NCI-H146 (cell line): ENCODE measurements around the gene GABRR3.

Experiments
- DNase-seq: peaks from one replicate; lab custom pipeline; 2025; lab: John Stamatoyannopoulos, UW

The GABRR3 gene

DNA sequence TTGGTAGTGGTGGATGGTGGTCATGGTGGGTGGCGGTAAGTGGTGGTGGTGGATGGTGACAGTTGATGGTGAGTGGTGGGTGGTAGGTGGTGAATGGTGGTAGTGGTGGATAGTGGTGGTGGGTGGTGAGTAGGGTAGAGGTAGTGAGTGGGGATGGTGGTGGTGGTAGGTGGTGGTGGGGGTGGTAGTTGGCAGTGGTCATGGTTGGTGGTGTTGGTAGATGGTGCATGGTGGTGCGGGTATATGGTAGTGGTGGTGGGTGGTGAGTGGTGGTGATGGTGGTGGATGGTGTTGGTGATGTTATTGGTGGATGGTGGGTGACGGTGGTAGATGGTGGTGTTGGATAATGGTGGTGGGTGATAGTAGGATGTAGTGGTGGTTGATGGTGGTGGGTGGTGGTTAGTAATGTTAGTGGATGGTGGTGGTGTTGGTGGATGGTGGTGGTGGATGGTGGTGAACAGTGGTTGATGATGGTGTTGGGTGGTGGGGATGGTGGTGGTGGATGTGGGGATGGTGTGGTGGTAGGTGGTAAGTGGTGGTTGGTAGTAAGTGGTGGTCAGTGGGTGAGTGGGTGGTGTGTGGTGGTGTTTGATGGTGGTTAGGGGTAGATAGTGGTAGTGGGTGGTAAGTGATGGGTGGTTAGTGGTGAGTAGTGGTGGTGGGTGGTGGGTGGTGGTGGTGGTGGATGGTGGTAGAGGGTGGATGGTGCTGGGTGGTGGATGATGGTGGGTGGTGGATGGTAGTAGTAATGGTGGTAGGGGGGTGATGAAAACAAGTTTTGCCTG is 46.1 kb downstream of the GABRR3 start:
- no peak for DNase-seq

DNA sequence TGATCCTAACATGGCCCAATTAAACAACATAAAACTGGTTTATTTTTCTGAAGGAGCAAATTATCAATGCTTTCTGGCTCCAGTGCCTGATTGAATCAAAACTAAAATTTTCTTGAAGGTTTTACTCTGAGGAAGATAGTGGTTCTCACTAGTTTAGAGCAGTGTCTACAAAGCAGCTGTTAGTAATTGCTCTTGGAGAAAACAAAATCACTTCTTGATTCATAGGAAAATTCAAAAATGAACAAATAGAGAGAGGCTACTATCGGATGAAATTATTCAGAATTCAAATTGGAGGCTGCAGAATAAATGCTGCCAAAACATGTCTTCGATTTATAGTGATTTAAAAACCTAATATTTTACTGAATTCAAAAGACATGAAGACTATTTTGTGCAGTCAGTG is 47.8 kb downstream of the GABRR3 start:
- DNase-seq: no peak

DNA sequence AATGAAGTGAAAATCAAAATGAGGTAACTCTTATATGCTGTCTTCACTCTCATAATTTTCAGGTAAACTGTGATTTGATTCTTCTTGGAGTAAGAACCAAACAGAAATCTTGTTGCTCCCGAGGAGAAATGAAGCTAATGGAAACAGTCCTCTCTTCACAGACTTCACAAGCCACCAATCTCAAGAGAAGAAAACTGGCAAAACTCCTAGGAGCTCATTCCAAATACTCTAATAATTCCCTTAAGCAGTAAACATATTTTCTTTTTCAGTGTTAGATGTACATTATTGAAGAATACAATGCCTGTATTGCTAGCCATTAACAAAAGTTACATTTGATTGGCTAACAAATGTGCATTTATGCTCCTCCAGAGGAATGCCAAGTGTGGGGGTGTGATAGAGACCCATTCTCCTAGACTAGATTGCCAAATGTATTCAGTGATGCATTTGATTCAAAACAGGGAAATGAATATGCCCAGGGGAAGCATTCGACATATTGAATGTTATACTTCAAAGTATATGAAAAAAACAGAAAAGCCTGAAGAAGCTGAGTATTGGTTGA is 51.1 kb downstream of the GABRR3 start:
- DNase-seq: no peak

DNA sequence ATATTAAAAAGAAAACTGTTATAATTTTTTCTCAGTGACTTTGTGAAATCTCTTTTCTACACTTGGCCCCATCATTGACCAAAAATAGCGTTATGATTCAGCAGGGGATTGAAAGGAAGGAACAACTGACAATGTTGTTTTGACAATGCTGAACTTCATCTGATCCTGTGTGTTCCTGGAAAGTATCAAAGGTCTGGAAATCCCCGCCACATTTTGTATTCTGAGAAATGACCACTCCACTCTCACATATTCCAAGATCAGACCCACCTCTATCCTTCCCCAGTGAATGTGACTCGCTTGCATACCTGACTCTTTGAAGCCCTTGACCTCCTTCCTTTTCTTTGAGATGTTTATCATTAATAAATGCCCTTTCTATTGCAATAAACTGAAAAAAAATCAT is 53.2 kb downstream of the GABRR3 start:
- no peak for DNase-seq

DNA sequence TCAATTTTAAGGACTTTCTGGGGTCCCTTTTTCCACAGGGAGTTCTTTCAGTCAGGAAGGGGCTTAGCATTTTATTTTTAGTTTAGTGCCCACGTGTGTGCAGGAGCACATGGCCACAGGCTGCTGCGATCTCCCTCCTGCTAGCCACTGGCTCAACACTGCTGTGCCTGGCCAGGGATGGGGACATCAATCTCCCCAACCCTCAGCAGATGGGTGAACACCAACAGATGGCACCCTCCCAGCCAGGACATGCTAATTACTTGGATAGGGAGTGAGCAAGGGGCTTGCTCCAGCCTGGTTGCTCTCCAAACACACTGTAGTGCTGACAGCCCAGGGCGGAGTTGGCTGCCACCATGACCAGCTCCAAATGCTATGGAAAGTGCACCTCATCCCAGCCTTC is 55.5 kb downstream of the GABRR3 start:
- DNase-seq: no peak

DNA sequence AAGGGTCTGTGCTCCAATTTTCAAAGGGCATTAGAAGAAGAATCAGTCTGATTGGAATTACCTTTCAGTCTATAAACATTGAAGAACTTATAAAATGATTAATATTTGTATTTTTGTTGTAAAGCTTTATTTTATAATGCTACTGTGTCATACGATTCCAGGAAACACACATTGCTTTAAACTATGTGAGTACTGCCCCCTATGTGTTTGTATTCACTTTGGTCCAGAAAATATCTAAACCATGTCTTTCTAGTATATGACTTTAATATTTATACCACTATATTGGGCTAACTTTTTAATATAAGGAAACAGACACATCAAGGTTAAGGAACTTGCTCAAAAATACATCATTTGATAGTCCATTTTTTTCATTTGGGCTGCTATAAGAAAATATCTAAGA is 59.6 kb downstream of the GABRR3 start:
- DNase-seq: no peak

DNA sequence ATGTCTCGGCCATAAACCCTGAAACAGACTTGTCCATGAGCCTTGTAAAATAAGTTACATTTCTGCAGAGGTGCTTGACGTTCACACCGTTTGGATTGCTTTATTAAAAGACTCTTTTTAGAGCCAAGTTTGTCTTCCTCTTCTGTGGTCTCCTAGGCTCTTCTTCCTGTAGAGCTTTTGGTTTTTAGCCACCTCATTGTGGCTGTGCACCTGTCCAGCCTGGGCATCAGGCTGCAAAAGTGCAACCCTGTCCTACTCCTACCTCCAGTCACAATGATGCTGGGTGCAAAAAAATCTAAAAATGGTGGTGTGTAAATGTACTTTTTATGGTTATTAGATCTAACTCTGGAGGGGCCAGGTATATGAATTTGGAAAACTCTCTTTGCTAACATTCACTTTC is 60.1 kb downstream of the GABRR3 start:
- no peak for DNase-seq

DNA sequence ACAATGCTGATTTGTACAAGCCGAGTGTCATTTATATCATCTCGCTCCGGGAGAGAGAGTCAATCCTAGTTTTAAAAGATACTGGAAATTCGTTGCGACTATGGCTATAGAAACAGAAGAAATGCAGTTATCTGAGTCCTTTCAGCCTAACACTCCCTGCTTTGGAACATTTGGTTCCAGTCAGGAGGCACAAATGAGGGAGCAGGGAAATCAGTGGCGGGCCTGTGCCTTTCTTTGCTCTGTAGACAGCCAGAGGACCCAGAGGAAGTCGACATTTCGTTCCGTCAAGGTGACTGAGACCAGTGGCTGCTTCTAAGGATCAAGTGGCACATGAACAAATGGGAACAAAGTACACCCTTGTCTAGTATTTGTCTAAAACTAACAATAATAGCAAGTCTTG is 62.1 kb downstream of the GABRR3 start:
- no peak for DNase-seq

DNA sequence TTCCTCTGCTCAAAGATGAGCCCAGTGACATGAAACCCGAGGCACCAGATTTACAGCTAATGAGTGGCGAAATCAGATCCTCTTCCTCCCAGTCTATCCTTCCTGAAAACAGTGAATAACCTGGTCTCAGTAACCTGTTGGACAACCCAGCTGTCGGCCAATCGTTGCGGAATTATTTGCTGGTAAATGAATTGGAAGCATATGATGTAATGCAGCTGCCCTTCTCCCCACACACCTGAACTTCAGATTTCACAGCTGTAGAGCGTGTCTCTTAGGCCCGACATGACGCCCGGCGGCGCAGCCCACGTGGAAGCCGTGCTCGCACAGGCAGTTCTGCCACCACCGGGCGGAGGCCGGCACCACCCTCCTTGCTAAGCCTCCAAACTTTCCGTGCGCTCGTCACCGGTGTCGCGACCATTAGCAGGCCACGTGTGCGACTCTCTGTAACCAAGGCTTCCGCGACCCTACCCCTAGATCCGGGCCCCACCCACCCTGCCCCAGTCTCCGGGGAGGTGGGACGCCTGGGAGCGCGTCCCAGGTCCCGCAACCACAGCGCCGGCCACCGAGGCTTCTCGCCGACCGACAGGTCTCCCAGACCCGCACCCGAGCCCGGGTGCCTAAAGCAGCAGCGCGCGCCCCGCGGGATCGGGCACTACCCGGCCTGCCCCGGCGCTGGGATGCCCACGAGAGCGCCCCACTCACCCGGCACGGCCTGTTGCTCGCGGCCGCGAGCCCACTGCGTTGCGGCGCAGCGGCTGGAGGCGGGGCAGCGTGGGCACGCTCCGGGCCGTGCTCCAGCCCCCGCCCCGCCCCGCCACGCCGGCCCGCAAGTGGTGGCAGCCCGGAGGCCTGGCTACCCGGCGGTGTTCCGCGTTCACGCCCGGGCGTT is 63.2 kb downstream of the GABRR3 start, which contains the start of gene RIOX2:
Gene RIOX2 (minus strand): TSS at position 753 of the 889 bp plus-strand sequence. CDS start 4,838 bp downstream, outside the sequence.
- DNase-seq: peak; percentile 67

DNA sequence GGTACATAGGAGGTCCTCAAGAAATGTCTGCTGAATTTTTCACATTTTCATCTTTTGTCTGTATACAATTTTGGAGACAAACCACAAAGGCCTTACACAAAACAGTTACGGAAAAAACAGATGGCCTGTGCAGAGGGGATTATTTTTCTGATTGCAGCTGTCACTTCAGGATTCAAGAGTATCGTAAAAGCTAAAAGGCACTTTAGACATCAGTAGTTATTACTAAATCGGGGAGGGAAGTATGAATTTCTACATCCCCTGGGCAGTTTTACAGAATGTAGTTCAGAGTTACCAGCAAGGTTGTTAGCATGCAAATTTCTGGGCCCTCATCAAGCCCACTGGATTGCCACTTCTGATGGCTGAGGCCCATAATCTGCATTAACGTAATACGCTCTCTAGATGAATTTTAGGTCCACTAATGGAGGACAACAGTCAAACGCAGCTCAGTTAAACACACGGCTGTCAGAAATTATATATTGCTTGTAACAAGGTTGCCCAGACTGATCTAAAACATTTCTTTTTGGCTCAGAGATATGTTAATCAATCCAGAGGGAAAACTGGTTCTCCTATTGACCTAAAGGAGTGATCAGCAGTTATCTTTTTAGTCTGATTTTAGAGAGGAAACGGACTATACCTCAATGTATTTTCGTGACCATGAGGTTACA is 64.0 kb downstream of the GABRR3 start:
- no peak for DNase-seq

DNA sequence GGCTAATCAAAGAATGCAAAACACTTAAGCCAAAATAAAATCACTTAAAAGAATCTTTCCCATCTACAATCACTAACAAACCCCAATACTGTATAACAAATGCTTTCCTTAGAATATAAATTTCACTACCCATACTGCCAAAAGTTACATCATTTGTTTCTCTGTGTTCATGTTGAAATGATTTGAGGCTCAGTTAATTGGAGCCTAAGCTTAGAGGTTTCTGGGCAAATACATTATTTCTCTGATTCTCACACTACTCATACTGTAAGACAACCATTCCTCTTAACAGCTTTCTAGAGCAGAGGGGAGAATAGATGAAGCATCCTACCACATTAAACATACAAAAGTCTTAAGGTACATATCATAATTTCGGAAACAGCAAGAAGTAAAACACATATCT is 65.0 kb downstream of the GABRR3 start:
- DNase-seq: no peak

DNA sequence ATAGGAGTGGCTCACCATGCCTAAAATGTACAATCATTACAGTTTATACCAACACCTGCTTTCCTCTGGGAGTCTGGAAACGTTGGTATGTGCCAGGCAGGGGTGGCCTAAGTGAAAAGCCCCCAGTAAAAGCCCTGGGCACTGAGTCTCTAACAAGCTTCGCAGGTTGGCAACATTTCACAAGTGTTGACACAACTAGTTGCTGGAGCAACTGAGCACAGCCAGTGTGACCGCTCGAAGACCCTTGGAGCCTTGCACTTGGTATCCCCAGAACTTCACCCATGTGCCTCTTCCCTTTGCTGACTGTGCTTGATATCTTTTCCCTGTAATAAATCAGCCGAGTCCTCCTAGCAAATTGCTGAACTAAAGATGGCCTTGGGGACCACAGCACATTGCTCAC is 65.6 kb downstream of the GABRR3 start:
- DNase-seq: no peak

DNA sequence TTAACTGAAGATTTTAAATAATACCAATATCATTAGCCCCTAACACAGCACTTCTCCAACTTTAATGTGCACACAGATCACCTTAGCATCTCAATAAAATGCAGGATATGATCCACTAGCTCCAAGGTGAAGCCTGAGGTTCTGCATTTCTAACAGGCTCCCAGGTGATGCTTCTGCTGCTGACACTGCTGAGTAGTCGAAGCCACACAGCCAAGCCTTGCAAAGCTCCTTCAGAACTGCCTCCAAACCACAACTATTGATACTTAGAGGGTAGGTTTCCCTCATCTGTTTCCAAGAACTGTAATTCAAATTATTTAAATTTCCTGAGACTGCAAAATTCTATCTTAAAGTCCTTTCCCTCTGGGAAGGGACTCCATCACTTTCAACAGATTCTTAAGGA is 66.7 kb downstream of the GABRR3 start:
- no peak for DNase-seq

DNA sequence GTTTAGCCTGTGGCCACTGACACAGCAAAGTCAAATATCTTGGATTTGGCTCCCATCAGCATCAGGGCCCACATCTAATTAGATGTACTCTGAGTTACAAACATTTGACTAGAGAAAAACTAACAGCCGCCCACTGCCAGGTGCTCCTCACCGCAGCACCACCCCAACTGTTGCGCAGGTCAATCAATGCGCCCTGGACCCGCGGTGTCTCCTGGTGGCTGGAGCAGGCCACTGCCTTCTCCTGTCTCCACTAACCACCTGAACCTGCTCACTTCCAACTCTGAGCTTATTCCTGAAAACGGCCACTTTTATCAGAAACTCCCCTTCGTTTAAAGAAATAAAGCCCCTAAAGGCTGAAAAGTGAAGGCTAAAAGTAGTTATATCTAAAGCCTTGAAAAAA is 67.1 kb downstream of the GABRR3 start:
- peak; percentile 37 for DNase-seq

DNA sequence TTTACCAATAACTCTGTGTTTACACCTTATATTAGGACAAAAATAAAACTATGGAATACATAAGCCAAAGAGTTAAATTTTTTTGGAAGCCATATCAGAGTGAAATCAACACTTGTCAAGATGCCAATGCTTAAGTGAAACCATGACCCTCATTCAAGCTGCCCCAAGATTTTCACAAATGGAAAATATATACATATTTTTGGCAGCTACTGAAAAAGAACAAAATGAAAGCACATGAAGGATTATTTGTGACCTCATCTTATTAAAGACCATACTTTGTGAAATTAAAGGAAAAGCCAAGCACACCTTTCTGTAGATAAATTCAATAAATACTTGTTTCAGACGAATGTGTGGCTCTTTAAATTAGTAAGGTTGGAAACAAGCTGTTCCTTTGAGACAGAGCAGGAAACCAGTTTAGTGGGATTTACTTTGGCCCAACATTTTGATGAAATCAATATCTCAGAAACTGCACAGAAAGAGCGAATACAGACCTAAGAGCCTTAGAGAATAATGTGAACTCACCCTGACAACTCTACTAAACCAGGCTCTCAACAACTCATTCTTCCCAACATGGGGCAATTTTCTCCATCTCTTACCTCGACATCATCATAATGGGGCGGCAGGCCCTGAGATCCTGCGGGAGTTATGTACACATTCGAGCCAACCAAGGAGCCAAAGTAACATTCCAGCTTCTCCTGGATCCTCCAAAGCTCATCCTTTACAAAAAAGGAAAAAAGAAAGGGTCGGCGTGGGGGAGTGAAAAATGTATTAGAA is 73.9 kb downstream of the GABRR3 start:
- no peak for DNase-seq

DNA sequence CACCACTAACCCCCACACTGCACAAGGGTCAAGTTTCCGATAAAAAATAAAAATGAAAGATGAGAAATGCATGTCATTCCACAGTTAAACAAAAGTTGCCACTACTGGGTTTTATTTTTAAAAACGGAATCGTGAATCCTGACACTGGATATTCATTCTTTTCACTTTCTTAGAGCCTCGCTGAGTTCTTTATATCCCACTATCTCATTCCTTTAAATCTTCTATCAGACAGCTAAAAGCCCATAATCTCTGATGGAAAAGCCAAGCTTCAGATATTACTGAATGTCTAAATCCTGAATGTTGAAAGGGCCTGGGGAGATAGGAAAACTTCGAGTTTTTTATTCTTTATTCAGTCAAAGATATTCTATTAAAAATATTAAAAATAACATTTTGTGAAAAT is 74.6 kb downstream of the GABRR3 start:
- no peak for DNase-seq

DNA sequence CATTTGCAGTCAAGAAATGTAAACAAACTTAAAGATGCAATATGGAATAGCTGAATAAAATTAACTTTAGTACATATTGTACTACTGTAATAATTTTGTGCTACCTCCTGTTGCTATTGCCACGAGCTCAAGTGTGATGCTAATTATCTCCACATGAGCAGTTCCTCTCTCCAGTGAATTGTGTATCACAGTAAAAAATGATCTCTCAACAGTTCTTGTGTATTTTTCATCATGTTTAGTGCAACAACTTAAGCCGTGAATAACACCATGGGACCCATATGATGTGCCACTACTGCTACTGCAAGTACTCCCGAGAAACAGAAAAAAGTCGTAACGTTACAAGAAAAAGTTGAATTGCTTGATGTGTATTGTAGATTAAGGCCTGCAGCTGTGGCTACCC is 75.2 kb downstream of the GABRR3 start:
- DNase-seq: no peak

DNA sequence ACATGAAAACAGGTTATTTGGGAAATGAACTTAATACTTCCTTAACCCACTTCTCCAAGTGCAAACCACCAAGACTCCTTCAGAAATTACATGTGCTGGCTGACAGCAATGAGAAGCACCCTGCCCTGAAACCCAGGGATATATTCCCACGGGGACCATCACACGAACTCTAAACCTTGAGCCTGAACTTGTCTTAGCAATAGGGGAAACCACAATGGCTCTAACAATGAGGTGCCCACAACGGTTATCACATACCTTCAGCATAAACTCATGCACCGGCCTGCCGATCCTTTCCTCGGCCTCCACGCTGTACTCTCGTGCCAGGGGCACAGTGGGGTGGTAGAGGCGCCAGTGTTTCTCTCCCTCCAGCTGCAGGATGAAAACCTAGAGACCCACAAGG is 76.3 kb downstream of the GABRR3 start:
- no peak for DNase-seq

DNA sequence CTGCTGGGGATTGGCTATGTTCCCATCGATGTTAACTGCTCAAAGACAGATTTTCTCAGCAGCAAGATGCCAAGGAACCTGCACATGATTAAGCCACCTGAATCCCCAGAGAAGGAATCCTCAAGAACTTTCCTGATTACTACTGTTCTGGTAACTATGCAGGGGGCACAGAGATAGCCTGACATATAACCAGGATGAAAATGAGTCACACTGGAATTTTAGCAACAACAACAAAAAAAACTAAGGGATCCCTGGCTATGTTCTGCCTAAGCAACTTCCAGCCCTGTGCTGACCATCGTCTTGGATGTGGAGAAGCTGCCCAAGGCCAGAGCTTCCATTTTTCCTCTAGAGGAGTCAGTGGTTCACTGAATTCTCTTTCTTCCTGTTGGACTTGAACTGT is 76.7 kb downstream of the GABRR3 start:
- no peak for DNase-seq

DNA sequence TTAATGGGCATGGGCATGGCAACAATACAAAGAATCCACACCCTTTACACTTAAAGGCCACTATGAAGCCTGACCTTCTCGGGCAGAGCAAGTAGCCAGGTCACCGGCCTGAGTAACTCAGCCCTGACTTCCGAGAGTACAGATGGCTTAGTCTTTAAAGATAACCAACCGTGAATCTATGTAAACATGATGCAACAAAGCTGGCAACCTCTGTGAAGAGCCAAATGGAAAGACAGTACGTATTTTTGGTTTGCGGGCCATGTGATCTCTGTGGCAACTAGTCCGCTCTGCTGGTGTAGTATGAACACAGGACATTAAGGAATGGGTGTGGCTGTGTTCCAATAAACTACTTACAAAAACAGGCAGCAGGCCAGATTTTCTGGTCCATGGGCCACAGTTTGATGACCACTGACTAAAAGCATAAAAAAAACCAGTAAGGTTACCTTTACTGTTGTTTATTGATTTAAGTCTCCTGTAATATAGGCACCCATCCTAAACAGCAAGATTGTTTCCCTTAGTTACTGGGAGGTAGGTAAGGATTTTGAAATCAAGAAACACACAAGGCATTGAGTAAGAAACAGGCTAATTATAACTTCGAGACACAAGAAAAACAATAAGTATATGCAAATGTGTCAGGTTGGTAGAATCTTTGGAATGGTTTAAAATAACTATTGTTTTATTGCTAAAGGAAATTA is 77.4 kb downstream of the GABRR3 start:
- DNase-seq: no peak

DNA sequence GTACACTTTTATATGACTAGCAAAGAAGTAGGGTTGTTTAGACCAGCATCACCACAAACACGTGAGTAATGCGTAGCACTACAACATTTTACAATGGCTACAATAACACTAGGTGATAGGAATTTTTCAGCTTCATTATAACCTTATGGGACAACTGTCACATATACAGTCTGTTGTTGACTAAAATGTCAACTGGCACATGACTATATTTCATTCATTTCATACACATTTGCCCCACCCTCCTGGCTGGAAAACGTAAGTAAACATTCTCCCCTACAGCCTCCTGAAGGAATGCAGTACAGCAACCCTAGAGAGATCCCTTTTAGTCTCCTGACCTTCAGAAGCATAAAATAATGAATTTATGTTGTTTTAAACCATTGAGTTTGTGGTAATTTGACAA is 79.1 kb downstream of the GABRR3 start:
- no peak for DNase-seq
